ENCODE measurements around the gene ADI1. TPM values are rescaled to one million over a fixed set of nuclear protein-coding genes. Genes with fewer than 3 reads are reported as not detected.

Gene ADI1
- total RNA-seq, 1 donor from 2014 or later, result 41.6 TPM

- no peak for FAIRE-seq
- Histone ChIP-seq H3K36me3 (ENCODE audit: insufficient read depth, low read length) (peaks cover 2% of the 10 kb centered on the region), H3K9me3 (ENCODE audit: insufficient read depth, low read depth, low read length) (no peaks in the 10 kb centered on the region), H3K27me3 (ENCODE audit: insufficient read depth, low read length) (no peaks in the 10 kb centered on the region), H4K20me1 (ENCODE audit: insufficient read depth, low read length) (peaks cover 4% of the 10 kb centered on the region), H3K9ac (ENCODE audit: low read length) (no peak overlapping the region), H3K27ac (ENCODE audit: low read depth, low read length) (no peak overlapping the region), H3K4me2 (ENCODE audit: low read length) (no peak overlapping the region), H3K4me3 (ENCODE audit: insufficient read depth, low read depth, low read length) (no peak overlapping the region), H3K4me1 (ENCODE audit: insufficient read depth, low read length) (no peaks in the 10 kb centered on the region), H3K79me2 (ENCODE audit: insufficient read depth, low read length) (no peaks in the 10 kb centered on the region), H2AFZ (ENCODE audit: low read depth, low read length) (no peak overlapping the region)
- TF ChIP-seq CTCF (IDR thresholded peaks at IDR 0.05; ENCODE audit: insufficient read depth, low read depth, low read length) (no peak), EZH2 (IDR thresholded peaks at IDR 0.05; ENCODE audit: insufficient read depth, low read length) (no peak)
- DNase-seq (ENCODE audit: low read depth), result no peak
- Mint-ChIP-seq H3K4me1 (ENCODE audit: low read depth, unreplicated experiment) (no peaks in the 10 kb centered on the region), H3K27ac (ENCODE audit: unreplicated experiment) (no peak overlapping the region), H3K27me3 (ENCODE audit: low read depth, unreplicated experiment) (no peaks in the 10 kb centered on the region), H3K4me3 (ENCODE audit: unreplicated experiment) (no peak overlapping the region), H3K9me3 (ENCODE audit: unreplicated experiment) (no peaks in the 10 kb centered on the region), H3K36me3 (ENCODE audit: low read depth, unreplicated experiment) (peaks cover 11% of the 10 kb centered on the region)
Measured at GRCh38 chr2:3458396-3459184, 60.7 kb downstream of the ADI1 start.

GRCh38 chr2:3457524-3458395, 61.6 kb downstream of the ADI1 start:
- Histone ChIP-seq H3K36me3 (ENCODE audit: insufficient read depth, low read length) (peaks cover 2% of the 10 kb centered on the region), H3K9ac (ENCODE audit: low read length) (no peak overlapping the region), H3K27ac (ENCODE audit: low read depth, low read length) (no peak overlapping the region), H3K27me3 (ENCODE audit: insufficient read depth, low read length) (no peaks in the 10 kb centered on the region), H3K79me2 (ENCODE audit: insufficient read depth, low read length) (no peaks in the 10 kb centered on the region), H3K9me3 (ENCODE audit: insufficient read depth, low read depth, low read length) (no peaks in the 10 kb centered on the region), H3K4me1 (ENCODE audit: insufficient read depth, low read length) (no peaks in the 10 kb centered on the region), H4K20me1 (ENCODE audit: insufficient read depth, low read length) (peaks cover 4% of the 10 kb centered on the region), H3K4me2 (ENCODE audit: low read length) (no peak overlapping the region), H2AFZ (ENCODE audit: low read depth, low read length) (no peak overlapping the region), H3K4me3 (ENCODE audit: insufficient read depth, low read depth, low read length) (no peak overlapping the region)
- no peaks in the 10 kb centered on the region for H3K27me3 Mint-ChIP-seq (ENCODE audit: low read depth, unreplicated experiment)
- DNase-seq (ENCODE audit: low read depth), result no peak
- H3K4me1 Mint-ChIP-seq (ENCODE audit: low read depth, unreplicated experiment), result peaks cover 1% of the 10 kb centered on the region
- TF ChIP-seq EZH2 (IDR thresholded peaks at IDR 0.05; ENCODE audit: insufficient read depth, low read length) (no peak), CTCF (IDR thresholded peaks at IDR 0.05; ENCODE audit: insufficient read depth, low read depth, low read length) (no peak)
- FAIRE-seq, result no peak
- H3K4me3 Mint-ChIP-seq (ENCODE audit: unreplicated experiment), result no peak overlapping the region
- no peaks in the 10 kb centered on the region for H3K9me3 Mint-ChIP-seq (ENCODE audit: unreplicated experiment)
- H3K27ac Mint-ChIP-seq (ENCODE audit: unreplicated experiment), result no peak overlapping the region
- peaks cover 13% of the 10 kb centered on the region for H3K36me3 Mint-ChIP-seq (ENCODE audit: low read depth, unreplicated experiment)

Measured in astrocyte (in vitro differentiated cells and primary cell).